Ishikawa (cell line): ENCODE measurements around the gene DESI1.

Source experiments
- CEBPB ChIP-seq: IDR thresholded peaks from 2 replicates; pipeline ENCODE4 v1.6.1; 2012
- FOXM1 ChIP-seq: IDR thresholded peaks from 2 replicates; pipeline ENCODE4 v1.6.1; 2012; ENCODE audit warnings: low read depth, borderline replicate concordance
- RAD21 ChIP-seq: IDR thresholded peaks from 2 replicates; pipeline ENCODE4 v1.6.1; 2012; ENCODE audit warnings: low read depth
- TF ChIP-seq, protein P1 (sequence below): IDR thresholded peaks from 2 replicates; pipeline ENCODE4 v1.6.1; 2012; ENCODE audit warnings: low read depth, mild to moderate bottlenecking

- TF ChIP-seq, protein P1, sequence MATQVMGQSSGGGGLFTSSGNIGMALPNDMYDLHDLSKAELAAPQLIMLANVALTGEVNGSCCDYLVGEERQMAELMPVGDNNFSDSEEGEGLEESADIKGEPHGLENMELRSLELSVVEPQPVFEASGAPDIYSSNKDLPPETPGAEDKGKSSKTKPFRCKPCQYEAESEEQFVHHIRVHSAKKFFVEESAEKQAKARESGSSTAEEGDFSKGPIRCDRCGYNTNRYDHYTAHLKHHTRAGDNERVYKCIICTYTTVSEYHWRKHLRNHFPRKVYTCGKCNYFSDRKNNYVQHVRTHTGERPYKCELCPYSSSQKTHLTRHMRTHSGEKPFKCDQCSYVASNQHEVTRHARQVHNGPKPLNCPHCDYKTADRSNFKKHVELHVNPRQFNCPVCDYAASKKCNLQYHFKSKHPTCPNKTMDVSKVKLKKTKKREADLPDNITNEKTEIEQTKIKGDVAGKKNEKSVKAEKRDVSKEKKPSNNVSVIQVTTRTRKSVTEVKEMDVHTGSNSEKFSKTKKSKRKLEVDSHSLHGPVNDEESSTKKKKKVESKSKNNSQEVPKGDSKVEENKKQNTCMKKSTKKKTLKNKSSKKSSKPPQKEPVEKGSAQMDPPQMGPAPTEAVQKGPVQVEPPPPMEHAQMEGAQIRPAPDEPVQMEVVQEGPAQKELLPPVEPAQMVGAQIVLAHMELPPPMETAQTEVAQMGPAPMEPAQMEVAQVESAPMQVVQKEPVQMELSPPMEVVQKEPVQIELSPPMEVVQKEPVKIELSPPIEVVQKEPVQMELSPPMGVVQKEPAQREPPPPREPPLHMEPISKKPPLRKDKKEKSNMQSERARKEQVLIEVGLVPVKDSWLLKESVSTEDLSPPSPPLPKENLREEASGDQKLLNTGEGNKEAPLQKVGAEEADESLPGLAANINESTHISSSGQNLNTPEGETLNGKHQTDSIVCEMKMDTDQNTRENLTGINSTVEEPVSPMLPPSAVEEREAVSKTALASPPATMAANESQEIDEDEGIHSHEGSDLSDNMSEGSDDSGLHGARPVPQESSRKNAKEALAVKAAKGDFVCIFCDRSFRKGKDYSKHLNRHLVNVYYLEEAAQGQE: no peak
- TF ChIP-seq RAD21 (no peak), CEBPB (no peak), FOXM1 (no peak)
Measured at GRCh38 chr22:41548830-41549211, 72.0 kb downstream of the DESI1 start.
